GM12878 (cell line): ENCODE results near the gene SCTR. TPM values are rescaled to one million over a fixed set of nuclear protein-coding genes. Genes with fewer than 3 reads are reported as not detected.

Experiments
- ATAC-seq: fragments of 200-7000 bp; cut with Tn5 transposase; 3 replicates; pipeline ENCODE4 v1.9.1; 2020; ENCODE audit warnings: mild to moderate bottlenecking, moderate library complexity
- BruUV-seq: library from RNA; stranded (reverse); fragments of 400-500 nt; replicated peaks from 2 replicates; lab custom pipeline; 2021; lab: Mats Ljungman, UMichigan
- CTCF ChIA-PET: fragments of 300-600 bp; sonication (Branson Sonifier 250); formaldehyde crosslinking; extraction: SDS; loops from one replicate; lab custom pipeline; 2021; ENCODE audit warnings: inconsistent platforms; lab: Yijun Ruan, JAX
- POLR2A ChIA-PET: fragments of 350-600 bp; formaldehyde crosslinking; extraction: SDS; loops from one replicate; lab custom pipeline; 2021; ENCODE audit warnings: inconsistent platforms; lab: Charles Lee
- RAD21 ChIA-PET: fragments of 300-600 bp; sonication (Branson Sonifier 250); formaldehyde crosslinking; loops from one replicate; lab custom pipeline; 2023; ENCODE audit warnings: antibody characterized with exemption; ENCODE audit not compliant: unreplicated experiment; lab: Charles Lee
- SMC1A ChIA-PET: fragments of 300-600 bp; sonication (Branson Sonifier 250); formaldehyde crosslinking; loops from one replicate; lab custom pipeline; 2023; ENCODE audit not compliant: unreplicated experiment, uncharacterized antibody; lab: Charles Lee
- DNase-seq: peaks from one replicate; pipeline ENCODE4 v3.0.0-alpha.2; 2011; ENCODE audit warnings: low read depth, low spot score
- FAIRE-seq: peaks from 3 replicates; lab custom pipeline; 2011; peaks lifted over from hg19 to GRCh38; lab: Jason Lieb, UNC
- H2AFZ ChIP-seq: 2 replicates; pipeline ENCODE4 v1.6.0; 2011; ENCODE audit warnings: low read depth, low read length, control low read depth; ENCODE audit not compliant: control insufficient read depth
- H3K27ac ChIP-seq: 2 replicates; pipeline ENCODE4 v1.5.1; 2011; ENCODE audit warnings: control low read depth; ENCODE audit not compliant: control insufficient read depth, insufficient read depth
- H3K27me3 ChIP-seq, 2 experiments: replicated peaks in 1 of 2; 2 replicates each; pipeline versions ENCODE4 v1.6.0 to v1.6.1; 2011; ENCODE audit warnings: low read length in 1 of 2; ENCODE audit not compliant: control insufficient read depth in 2 of 2, insufficient read depth in 2 of 2
- H3K36me3 ChIP-seq, 2 experiments: 2 replicates each; pipeline ENCODE4 v1.5.1; 2011; ENCODE audit warnings: low read length in 1 of 2; ENCODE audit not compliant: control insufficient read depth in 2 of 2, insufficient read depth in 2 of 2
- H3K4me1 ChIP-seq: 2 replicates; pipeline ENCODE4 v1.6.1; 2011; ENCODE audit warnings: mild to moderate bottlenecking, low read length, moderate library complexity, mixed read lengths; ENCODE audit not compliant: control insufficient read depth, insufficient read depth
- H3K4me2 ChIP-seq: 2 replicates; pipeline ENCODE4 v1.6.0; 2011; ENCODE audit warnings: control low read depth; ENCODE audit not compliant: control insufficient read depth, insufficient read depth
- H3K4me3 ChIP-seq: fragments of 200-600 bp; sonication (generic); 2 replicates; pipeline ENCODE4 v1.5.1; 2016
- H3K79me2 ChIP-seq: 2 replicates; pipeline ENCODE4 v1.6.0; 2011; ENCODE audit warnings: low read length; ENCODE audit not compliant: control insufficient read depth, insufficient read depth
- H3K9ac ChIP-seq: 2 replicates; pipeline ENCODE4 v1.8.0; 2011; ENCODE audit warnings: low read length, control low read depth, mixed read lengths; ENCODE audit not compliant: control insufficient read depth, insufficient read depth
- H3K9me3 ChIP-seq: replicated peaks from 3 replicates; pipeline ENCODE4 v1.5.1; 2011; ENCODE audit warnings: mild to moderate bottlenecking, low read length; ENCODE audit not compliant: control insufficient read depth, insufficient read depth
- H4K20me1 ChIP-seq: 2 replicates; pipeline ENCODE4 v1.6.0; 2011; ENCODE audit not compliant: control insufficient read depth, insufficient read depth
- CBX5 ChIP-seq: sonication (generic); IDR thresholded peaks from 2 replicates; pipeline ENCODE4 v1.6.1; 2016; ENCODE audit warnings: low read depth, moderate library complexity, mild to moderate bottlenecking, inconsistent platforms
- EGR1 ChIP-seq, 2 experiments: IDR thresholded peaks; 1 replicate in 1 of 2; 2 replicates in 1 of 2; pipeline ENCODE4 v1.6.1; 2011 to 2012; ENCODE audit warnings: low read depth in 2 of 2, low read length in 2 of 2, borderline replicate concordance in 1 of 2, mild to moderate bottlenecking in 1 of 2, moderate library complexity in 1 of 2
- EP300 ChIP-seq, 2 experiments: fragments of 150-350 bp in 1 of 2; IDR thresholded peaks; 2 replicates each; pipeline ENCODE4 v1.6.1; 2011 to 2012; ENCODE audit warnings: low read depth in 2 of 2, low read length in 2 of 2, borderline replicate concordance in 1 of 2, improper control_type of control experiment in 1 of 2, inconsistent platforms in 1 of 2; ENCODE audit not compliant: control insufficient read depth in 1 of 2
- GABPA ChIP-seq: IDR thresholded peaks from 2 replicates; pipeline ENCODE4 v1.6.1; 2014; ENCODE audit warnings: antibody characterized with exemption, low read depth, mild to moderate bottlenecking, inconsistent platforms
- MXI1 ChIP-seq: fragments of 150-350 bp; IDR thresholded peaks from 2 replicates; pipeline ENCODE4 v1.6.1; 2011; ENCODE audit warnings: low read depth, mild to moderate bottlenecking, inconsistent platforms, low read length, improper control_type of control experiment
- NFXL1 ChIP-seq: fragments of 450-650 bp; IDR thresholded peaks from 2 replicates; pipeline ENCODE4 v1.6.1; 2017; ENCODE audit warnings: antibody characterized with exemption, mild to moderate bottlenecking, borderline replicate concordance
- RB1 ChIP-seq: fragments of 450-650 bp; formaldehyde crosslinking; IDR thresholded peaks from 2 replicates; pipeline ENCODE4 v1.6.1; 2017; ENCODE audit warnings: mild to moderate bottlenecking, borderline replicate concordance
- SIN3A ChIP-seq: IDR thresholded peaks from 2 replicates; pipeline ENCODE4 v1.6.1; 2012; ENCODE audit warnings: low read depth, low read length, improper control_type of control experiment
- SMARCA5 ChIP-seq: fragments of 450-650 bp; IDR thresholded peaks from 2 replicates; pipeline ENCODE4 v1.6.1; 2017; ENCODE audit warnings: mild to moderate bottlenecking
- SREBF1 ChIP-seq: IDR thresholded peaks from 2 replicates; pipeline ENCODE4 v1.6.1; 2012; ENCODE audit warnings: mild to moderate bottlenecking, low read length
- SUPT20H ChIP-seq: IDR thresholded peaks from 2 replicates; pipeline ENCODE4 v1.6.1; 2011; ENCODE audit warnings: low read depth, mild to moderate bottlenecking, low read length, moderate library complexity, borderline replicate concordance; ENCODE audit not compliant: control insufficient read depth
- TARDBP ChIP-seq: IDR thresholded peaks from 2 replicates; pipeline ENCODE4 v1.6.1; 2016; ENCODE audit warnings: borderline replicate concordance
- TCF12 ChIP-seq: IDR thresholded peaks from 2 replicates; pipeline ENCODE4 v1.6.1; 2011; ENCODE audit warnings: low read depth, mild to moderate bottlenecking, low read length
- TCF7 ChIP-seq: IDR thresholded peaks from 2 replicates; pipeline ENCODE4 v1.6.1; 2014; ENCODE audit warnings: antibody characterized with exemption, borderline replicate concordance
- WGBS: methylation state at CpG from one replicate; pipeline ENCODE4 v1.1.6; 2016; ENCODE audit warnings: low lambda C conversion rate; ENCODE audit not compliant: insufficient replicate concordance, insufficient coverage; ENCODE audit errors: missing lambda C conversion rate; 5-methylcytosine and 5-hydroxymethylcytosine counted together
- in situ Hi-C: fragments of 300-500 bp; cut with MboI; formaldehyde crosslinking; loops from 9 replicates; pipeline ENCODE4 v1.14.3; 2018; ENCODE audit warnings: mixed read lengths
- intact Hi-C: fragments of 100-400 bp; cut with micrococcal nuclease; formaldehyde crosslinking; loops from one replicate; pipeline ENCODE4 v1.14.2; 2022; ENCODE audit not compliant: unreplicated experiment
- polyA plus RNA-seq, 11 experiments: library from polyadenylated mRNA; depleted of rRNA in 4 of 11; unstranded in 6 of 11; stranded (reverse) in 5 of 11; fragments of >200 nt; fragmentation: Nextera tagmentation in 4 of 11; fragmentation: Illumina TruSeq in 1 of 11; extraction: Ambion mirVana in 4 of 11; extraction: Trizol in 1 of 11; gene quantifications; 1 replicate in 1 of 11; 2 replicates in 10 of 11; pipeline versions ENCODE4 v1.2.1 to v1.2.3, GENCODE V29; 2011 to 2016; ENCODE audit warnings: inconsistent platforms in 2 of 11, missing spikeins in 2 of 11, low read depth in 1 of 11
- total RNA-seq, 4 experiments: library from RNA; depleted of rRNA in 3 of 4; stranded (reverse); fragments of >200 nt in 3 of 4; fragmentation: Illumina TruSeq in 1 of 4; extraction: Trizol in 1 of 4; gene quantifications; 2 replicates each; pipeline versions ENCODE4 v1.2.1 to v1.2.3, GENCODE V29; 2013 to 2021
- TF ChIP-seq, protein P1 (sequence below): IDR thresholded peaks from 2 replicates; pipeline ENCODE4 v1.6.1; 2011; ENCODE audit warnings: borderline replicate concordance, low read depth, mild to moderate bottlenecking, moderate library complexity, low read length; ENCODE audit not compliant: insufficient read depth, poor library complexity, severe bottlenecking
- TF ChIP-seq, protein P2 (sequence below): fragments of 150-350 bp; IDR thresholded peaks from 2 replicates; pipeline ENCODE4 v1.6.1; 2016; ENCODE audit warnings: low read depth, low read length

The SCTR gene
- total and polyA plus RNA-seq, 10 of the 15 experiments (the other 5 are each of a cell fraction or from before 2014, with no cell fraction given) = 0.26 TPM; not detected in 9

DNA sequence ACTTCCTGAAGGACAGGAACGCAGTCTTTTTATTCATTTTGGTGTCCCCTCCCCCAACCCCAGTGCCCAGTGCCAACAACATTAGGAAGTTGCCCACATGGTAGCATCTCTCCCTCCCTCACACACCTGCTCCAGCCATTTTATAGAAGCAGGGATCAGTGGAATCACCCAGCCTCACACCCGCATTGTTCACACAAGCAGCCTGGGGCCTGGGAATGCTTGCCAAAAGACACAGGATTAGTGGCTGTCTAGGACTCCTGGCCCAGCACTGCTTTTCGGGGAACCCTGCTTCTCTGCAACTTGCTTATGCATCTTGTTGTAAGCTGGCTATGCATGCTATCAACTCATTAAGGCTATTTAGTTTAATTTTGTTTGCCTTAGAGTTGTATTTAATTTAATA lies 74.8 kb downstream of the SCTR start:
- no peaks in the 10 kb centered on the region for H3K9me3 ChIP-seq
- peaks cover 0 to 3% of the 10 kb centered on the region in 2 experiments; a peak in 3 of 4 replicates for H3K27me3 ChIP-seq
- 45% methylated on average over 3 of the region's 3 CpGs for WGBS
- in situ Hi-C loops (no loop called here), intact Hi-C loops (no loop called here)
- POLR2A ChIA-PET = no interaction called here
- H4K20me1 ChIP-seq = no peaks in the 10 kb centered on the region
- RAD21 ChIA-PET = no interaction called here
- FAIRE-seq (no peak), ATAC-seq (no peak), DNase-seq (no peak)
- no peaks in the 10 kb centered on the region; a peak in 1 of 4 replicates for H3K36me3 ChIP-seq
- CTCF ChIA-PET = no interaction called here
- H3K4me1 ChIP-seq = no peaks in the 10 kb centered on the region
- TF ChIP-seq EGR1 (IDR thresholded peaks at IDR 0.05; ENCODE audit: borderline replicate concordance in 1 of 2, low read depth in 2 of 2, low read length in 2 of 2) (no peak), TCF12 (no peak), NFXL1 (no peak), TARDBP (no peak), SIN3A (no peak), SMARCA5 (no peak), GABPA (no peak), CBX5 (no peak), MXI1 (no peak), SREBF1 (no peak), EP300 (IDR thresholded peaks at IDR 0.05; ENCODE audit: borderline replicate concordance in 1 of 2, control insufficient read depth in 1 of 2, low read depth in 2 of 2, low read length in 2 of 2) (no peak), TCF7 (no peak), SUPT20H (no peak), RB1 (no peak)
- TF ChIP-seq, protein P1, sequence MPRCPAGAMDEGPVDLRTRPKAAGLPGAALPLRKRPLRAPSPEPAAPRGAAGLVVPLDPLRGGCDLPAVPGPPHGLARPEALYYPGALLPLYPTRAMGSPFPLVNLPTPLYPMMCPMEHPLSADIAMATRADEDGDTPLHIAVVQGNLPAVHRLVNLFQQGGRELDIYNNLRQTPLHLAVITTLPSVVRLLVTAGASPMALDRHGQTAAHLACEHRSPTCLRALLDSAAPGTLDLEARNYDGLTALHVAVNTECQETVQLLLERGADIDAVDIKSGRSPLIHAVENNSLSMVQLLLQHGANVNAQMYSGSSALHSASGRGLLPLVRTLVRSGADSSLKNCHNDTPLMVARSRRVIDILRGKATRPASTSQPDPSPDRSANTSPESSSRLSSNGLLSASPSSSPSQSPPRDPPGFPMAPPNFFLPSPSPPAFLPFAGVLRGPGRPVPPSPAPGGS = no peak
- TF ChIP-seq, protein P2, sequence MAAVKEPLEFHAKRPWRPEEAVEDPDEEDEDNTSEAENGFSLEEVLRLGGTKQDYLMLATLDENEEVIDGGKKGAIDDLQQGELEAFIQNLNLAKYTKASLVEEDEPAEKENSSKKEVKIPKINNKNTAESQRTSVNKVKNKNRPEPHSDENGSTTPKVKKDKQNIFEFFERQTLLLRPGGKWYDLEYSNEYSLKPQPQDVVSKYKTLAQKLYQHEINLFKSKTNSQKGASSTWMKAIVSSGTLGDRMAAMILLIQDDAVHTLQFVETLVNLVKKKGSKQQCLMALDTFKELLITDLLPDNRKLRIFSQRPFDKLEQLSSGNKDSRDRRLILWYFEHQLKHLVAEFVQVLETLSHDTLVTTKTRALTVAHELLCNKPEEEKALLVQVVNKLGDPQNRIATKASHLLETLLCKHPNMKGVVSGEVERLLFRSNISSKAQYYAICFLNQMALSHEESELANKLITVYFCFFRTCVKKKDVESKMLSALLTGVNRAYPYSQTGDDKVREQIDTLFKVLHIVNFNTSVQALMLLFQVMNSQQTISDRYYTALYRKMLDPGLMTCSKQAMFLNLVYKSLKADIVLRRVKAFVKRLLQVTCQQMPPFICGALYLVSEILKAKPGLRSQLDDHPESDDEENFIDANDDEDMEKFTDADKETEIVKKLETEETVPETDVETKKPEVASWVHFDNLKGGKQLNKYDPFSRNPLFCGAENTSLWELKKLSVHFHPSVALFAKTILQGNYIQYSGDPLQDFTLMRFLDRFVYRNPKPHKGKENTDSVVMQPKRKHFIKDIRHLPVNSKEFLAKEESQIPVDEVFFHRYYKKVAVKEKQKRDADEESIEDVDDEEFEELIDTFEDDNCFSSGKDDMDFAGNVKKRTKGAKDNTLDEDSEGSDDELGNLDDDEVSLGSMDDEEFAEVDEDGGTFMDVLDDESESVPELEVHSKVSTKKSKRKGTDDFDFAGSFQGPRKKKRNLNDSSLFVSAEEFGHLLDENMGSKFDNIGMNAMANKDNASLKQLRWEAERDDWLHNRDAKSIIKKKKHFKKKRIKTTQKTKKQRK = no peak
- no peak overlapping the region for H3K4me3 ChIP-seq
- H3K9ac ChIP-seq = no peak overlapping the region
- SMC1A ChIA-PET = interaction anchor here (0.6 to 1.3 kb wide), 2 partner anchors 21 to 22 kb away, joined by 3 read pairs; no protein-coding TSS in a partner anchor
- H3K79me2 ChIP-seq = no peaks in the 10 kb centered on the region
- BruUV-seq = no TSS peak
- H2AFZ ChIP-seq = no peak overlapping the region
- H3K27ac ChIP-seq = no peak overlapping the region
- H3K4me2 ChIP-seq = no peak overlapping the region
